ENCODE measurements around the gene DAAM1.

DAAM1 gene

GRCh38 chr14:59221568-59221967 lies 33.1 kb downstream of the DAAM1 start:
- ChIA-PET POLR2A (no interaction called here), CTCF (no interaction called here)
- no peak for DNase-seq (ENCODE audit: extremely low spot score)
- no peak for TF ChIP-seq SUZ12 (IDR thresholded peaks at IDR 0.05)
- TF ChIP-seq ZNF384 (IDR thresholded peaks at IDR 0.05), result no peak
- no peak for TF ChIP-seq CTBP1 (IDR thresholded peaks at IDR 0.05; ENCODE audit: borderline replicate concordance)
- TF ChIP-seq LEF1 (IDR thresholded peaks at IDR 0.05; ENCODE audit: borderline replicate concordance), result no peak
- TF ChIP-seq FOXA1 (IDR thresholded peaks at IDR 0.05), result no peak

GRCh38 chr14:59224341-59224740 lies 35.9 kb downstream of the DAAM1 start:
- POLR2A ChIA-PET, result no interaction called here
- TF ChIP-seq HDGF (IDR thresholded peaks at IDR 0.05; ENCODE audit: borderline replicate concordance) (no peak), LEF1 (IDR thresholded peaks at IDR 0.05; ENCODE audit: borderline replicate concordance) (no peak), ZNF384 (IDR thresholded peaks at IDR 0.05) (no peak), NFRKB (IDR thresholded peaks at IDR 0.05) (no peak), FOXK2 (IDR thresholded peaks at IDR 0.05) (no peak), FOXM1 (IDR thresholded peaks at IDR 0.05; ENCODE audit: borderline replicate concordance) (no peak), ARNT (IDR thresholded peaks at IDR 0.05) (no peak), BHLHE40 (IDR thresholded peaks at IDR 0.05; ENCODE audit: borderline replicate concordance) (no peak), SP1 (IDR thresholded peaks at IDR 0.05) (no peak)
- no peak for DNase-seq (ENCODE audit: extremely low spot score)
- CTCF ChIA-PET, result no interaction called here

- no peak for DNase-seq (ENCODE audit: extremely low spot score)
- ChIA-PET POLR2A (no interaction called here), CTCF (no interaction called here)
- TF ChIP-seq HDGF (IDR thresholded peaks at IDR 0.05; ENCODE audit: borderline replicate concordance) (no peak), FOXM1 (IDR thresholded peaks at IDR 0.05; ENCODE audit: borderline replicate concordance) (no peak), FOXK2 (IDR thresholded peaks at IDR 0.05) (no peak), TARDBP (IDR thresholded peaks at IDR 0.05) (no peak), BHLHE40 (IDR thresholded peaks at IDR 0.05; ENCODE audit: borderline replicate concordance) (no peak), ARNT (IDR thresholded peaks at IDR 0.05) (no peak), L3MBTL2 (conservative IDR thresholded peaks at IDR 0.05) (no peak), NFRKB (IDR thresholded peaks at IDR 0.05) (no peak), CTBP1 (IDR thresholded peaks at IDR 0.05; ENCODE audit: borderline replicate concordance) (no peak), FOXA1 (IDR thresholded peaks at IDR 0.05) (no peak), ELF4 (IDR thresholded peaks at IDR 0.05) (no peak), ZNF384 (IDR thresholded peaks at IDR 0.05) (no peak), PKNOX1 (IDR thresholded peaks at IDR 0.05) (no peak), SP1 (IDR thresholded peaks at IDR 0.05) (no peak)
These were observed 36.8 kb downstream of the DAAM1 start for GRCh38 chr14:59225281-59225680.

- CTCF ChIA-PET, result no interaction called here
- POLR2A ChIA-PET, result no interaction called here
- DNase-seq (ENCODE audit: extremely low spot score), result no peak
- TF ChIP-seq ARNT (IDR thresholded peaks at IDR 0.05) (no peak), TARDBP (IDR thresholded peaks at IDR 0.05) (no peak), FOXM1 (IDR thresholded peaks at IDR 0.05; ENCODE audit: borderline replicate concordance) (no peak), NFRKB (IDR thresholded peaks at IDR 0.05) (no peak), L3MBTL2 (conservative IDR thresholded peaks at IDR 0.05) (no peak), SUZ12 (IDR thresholded peaks at IDR 0.05) (no peak)
These were observed 40.0 kb downstream of the DAAM1 start for GRCh38 chr14:59228421-59228820.

GRCh38 chr14:59229653-59230406 lies 41.4 kb downstream of the DAAM1 start:
- no peak for DNase-seq (ENCODE audit: extremely low spot score)
- ChIA-PET CTCF (no interaction called here), POLR2A (no interaction called here)
- TF ChIP-seq L3MBTL2 (conservative IDR thresholded peaks at IDR 0.05), result no peak
- no peak for TF ChIP-seq ELF4 (IDR thresholded peaks at IDR 0.05)
- TF ChIP-seq LEF1 (IDR thresholded peaks at IDR 0.05; ENCODE audit: borderline replicate concordance), result no peak
- no peak for TF ChIP-seq FOXA1 (IDR thresholded peaks at IDR 0.05)
- TF ChIP-seq CTBP1 (IDR thresholded peaks at IDR 0.05; ENCODE audit: borderline replicate concordance), result no peak
- TF ChIP-seq NFRKB (IDR thresholded peaks at IDR 0.05), result no peak
- TF ChIP-seq FOXK2 (IDR thresholded peaks at IDR 0.05), result no peak
- no peak for TF ChIP-seq PKNOX1 (IDR thresholded peaks at IDR 0.05)

- POLR2A ChIA-PET, result no interaction called here
- CTCF ChIA-PET, result no interaction called here
- TF ChIP-seq CTBP1 (IDR thresholded peaks at IDR 0.05; ENCODE audit: borderline replicate concordance) (no peak), SP1 (IDR thresholded peaks at IDR 0.05) (no peak), L3MBTL2 (conservative IDR thresholded peaks at IDR 0.05) (no peak), BHLHE40 (IDR thresholded peaks at IDR 0.05; ENCODE audit: borderline replicate concordance) (no peak), ARNT (IDR thresholded peaks at IDR 0.05) (no peak), FOXM1 (IDR thresholded peaks at IDR 0.05; ENCODE audit: borderline replicate concordance) (no peak), HDGF (IDR thresholded peaks at IDR 0.05; ENCODE audit: borderline replicate concordance) (no peak), PKNOX1 (IDR thresholded peaks at IDR 0.05) (no peak), ELF4 (IDR thresholded peaks at IDR 0.05) (no peak), ZNF384 (IDR thresholded peaks at IDR 0.05) (no peak), FOXK2 (IDR thresholded peaks at IDR 0.05) (no peak)
- no peak for DNase-seq (ENCODE audit: extremely low spot score)
These were observed 47.7 kb downstream of the DAAM1 start for GRCh38 chr14:59236195-59236594.

- ChIA-PET POLR2A (no interaction called here), CTCF (no interaction called here)
- no peak for TF ChIP-seq PKNOX1 (IDR thresholded peaks at IDR 0.05)
- TF ChIP-seq TARDBP (IDR thresholded peaks at IDR 0.05), result no peak
- TF ChIP-seq LEF1 (IDR thresholded peaks at IDR 0.05; ENCODE audit: borderline replicate concordance), result no peak
- no peak for DNase-seq (ENCODE audit: extremely low spot score)
These were observed 49.7 kb downstream of the DAAM1 start for GRCh38 chr14:59238216-59238615.

Measured in HEK293T (cell line).